HG03520 (cell line): ENCODE measurements around the gene CFAP45.

Experiments used
- ATAC-seq: cut with Tn5 transposase; IDR thresholded peaks from one replicate; pipeline ENCODE4 v1.9.1; 2021; ENCODE audit warnings: mild to moderate bottlenecking, moderate library complexity; ENCODE audit not compliant: unreplicated experiment

Gene CFAP45

DNA sequence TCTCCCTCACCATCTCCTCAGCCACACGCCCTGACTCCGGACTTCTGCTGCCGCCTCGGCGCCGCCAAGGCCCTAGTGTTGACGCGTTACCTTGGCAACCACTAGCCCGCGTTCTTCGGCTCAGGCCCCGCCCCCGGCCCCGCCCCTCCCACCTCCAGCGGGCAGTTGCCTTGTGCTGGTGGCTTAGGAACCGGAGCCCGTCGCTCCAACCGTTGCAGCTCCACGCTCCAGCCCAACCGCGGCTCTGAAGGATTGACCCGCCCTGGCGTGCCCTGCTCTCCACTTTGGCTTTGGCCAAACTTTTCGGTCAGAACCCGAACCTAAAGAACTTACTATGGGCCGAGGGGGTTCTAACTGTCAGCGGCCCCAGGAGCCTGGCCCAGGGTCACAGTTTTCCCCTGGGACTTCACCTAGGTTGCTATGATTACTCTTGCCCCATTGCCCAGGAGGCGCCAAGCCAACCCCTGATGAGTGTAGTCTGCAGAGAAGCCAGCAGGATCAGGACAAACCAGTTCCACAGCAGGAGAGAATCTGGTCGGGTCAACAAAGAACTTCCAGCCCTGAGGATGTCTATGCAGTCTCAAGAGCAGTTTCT, at the start of gene CFAP45:
TSS of gene CFAP45 (minus strand) at position 80 of the 595 bp plus-strand sequence. CDS start at position 13, 67 bp downstream.
- no peak for ATAC-seq

- no peak for ATAC-seq
These were observed 49.2 kb upstream of the CFAP45 start for GRCh38 chr1:159949123-159949522.

DNA sequence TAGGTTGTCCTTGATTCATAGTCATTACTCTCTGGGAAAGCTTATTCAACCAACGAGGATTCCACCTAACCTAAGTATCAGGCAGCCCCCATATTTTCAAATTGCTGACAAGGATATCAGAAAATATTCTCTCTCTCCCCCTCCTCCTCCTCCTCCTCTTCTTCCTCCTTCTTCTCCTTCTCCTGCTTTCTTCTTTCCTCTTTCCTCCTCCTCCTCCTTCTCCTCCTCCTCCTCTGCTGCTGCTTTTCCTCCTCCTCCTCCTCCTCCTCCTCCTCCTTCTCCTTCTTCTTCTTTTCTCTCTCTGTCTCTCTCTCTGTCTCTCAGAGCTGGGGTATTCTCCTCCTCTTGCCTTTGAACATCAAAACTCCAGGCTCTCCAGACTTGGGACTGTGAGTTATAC, 48.0 kb upstream of the CFAP45 start:
- ATAC-seq = no peak

DNA sequence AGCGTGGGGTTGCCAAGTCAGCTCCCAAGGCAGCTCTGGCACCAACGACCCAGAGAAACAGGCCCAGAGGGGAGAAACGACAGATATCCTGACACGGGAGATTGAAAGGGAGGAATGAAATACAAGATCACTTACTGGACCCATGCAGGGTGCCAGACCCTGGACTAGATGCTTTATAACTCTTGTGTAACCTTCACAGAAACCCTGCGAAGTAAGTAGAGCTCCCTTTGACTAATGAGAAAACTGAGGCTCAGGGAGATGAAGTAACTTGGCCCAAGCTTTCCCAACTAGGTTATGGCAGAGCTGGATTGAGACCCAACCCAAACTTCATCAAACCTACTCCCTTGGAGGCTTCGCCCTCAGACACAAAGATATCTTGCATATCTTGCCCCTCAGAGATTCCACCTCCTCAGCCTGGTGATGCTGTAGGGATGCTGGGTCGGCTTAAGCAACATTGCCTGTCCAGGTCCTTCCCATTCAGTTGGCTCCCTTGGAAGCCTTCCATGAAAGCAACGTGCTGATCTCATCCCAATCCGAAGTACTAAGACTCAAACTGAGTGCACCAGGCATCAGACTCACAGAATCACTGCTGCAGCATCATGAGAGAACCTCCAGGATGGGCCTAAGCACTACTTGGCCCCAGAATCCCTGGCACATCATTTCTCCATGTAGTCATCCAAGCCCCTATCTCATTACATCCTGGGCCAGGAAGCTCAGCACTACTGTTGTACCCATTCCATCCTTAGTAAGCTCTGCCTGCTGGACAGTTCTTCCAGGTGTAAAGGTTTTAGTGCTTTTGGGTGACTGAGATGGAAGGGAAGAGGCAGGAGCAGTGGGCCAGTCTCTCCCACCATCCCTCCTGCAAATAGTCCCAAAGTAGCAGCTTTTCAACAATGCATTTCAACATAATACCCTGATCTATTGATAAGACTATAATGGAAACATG, 46.5 kb upstream of the CFAP45 start:
- no peak for ATAC-seq

GRCh38 chr1:159945483-159946241, 45.7 kb upstream of the CFAP45 start, which contains the start of gene IGSF9:
Gene IGSF9 (minus strand): TSS chr1:159945613. CDS start chr1:159943454, 2,159 bp downstream.
- no peak for ATAC-seq

DNA sequence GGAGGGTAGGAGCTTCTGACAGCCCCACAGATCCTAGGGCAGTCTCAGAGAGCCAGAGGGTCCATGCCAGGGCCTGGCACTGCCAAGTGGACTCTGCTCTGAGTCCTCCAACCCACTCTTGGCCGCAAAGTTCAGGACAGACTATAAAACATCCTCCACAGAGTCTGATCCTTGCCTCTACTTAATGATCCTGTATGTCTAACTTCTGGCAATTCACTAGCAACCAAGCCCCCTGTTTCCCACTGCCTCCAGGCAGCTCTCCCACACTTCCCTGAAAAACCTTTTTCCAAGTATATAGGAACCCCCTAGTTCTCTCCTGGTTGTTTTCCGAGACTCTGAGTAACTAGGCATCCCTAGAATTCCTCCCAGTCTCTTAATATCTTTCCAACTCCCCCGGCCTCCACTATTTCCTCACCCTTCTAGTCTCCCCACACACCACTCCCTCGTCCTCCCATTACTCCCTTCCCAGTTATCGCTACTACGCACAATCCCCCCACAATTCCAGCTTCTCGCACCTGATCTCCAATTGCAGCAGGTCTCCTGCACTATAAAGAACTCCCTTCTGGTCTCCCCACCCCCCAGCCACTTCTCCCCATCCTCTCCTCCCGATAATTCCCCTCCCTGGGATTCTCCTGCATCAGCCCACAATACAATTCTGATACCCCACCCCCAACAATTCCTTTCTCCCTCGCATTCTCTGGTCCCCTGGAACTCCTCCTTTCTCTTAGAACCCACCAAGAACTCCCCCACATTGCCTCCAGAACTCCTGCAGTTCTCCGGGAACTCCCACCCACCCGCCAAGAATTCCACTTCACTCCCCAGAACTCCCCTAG, 44.9 kb upstream of the CFAP45 start:
- ATAC-seq = no peak

GRCh38 chr1:159943908-159944622, 44.1 kb upstream of the CFAP45 start:
- ATAC-seq = no peak

GRCh38 chr1:159943278-159943640, 43.3 kb upstream of the CFAP45 start:
- ATAC-seq = no peak

GRCh38 chr1:159942632-159943277, 42.8 kb upstream of the CFAP45 start:
- no peak for ATAC-seq

DNA sequence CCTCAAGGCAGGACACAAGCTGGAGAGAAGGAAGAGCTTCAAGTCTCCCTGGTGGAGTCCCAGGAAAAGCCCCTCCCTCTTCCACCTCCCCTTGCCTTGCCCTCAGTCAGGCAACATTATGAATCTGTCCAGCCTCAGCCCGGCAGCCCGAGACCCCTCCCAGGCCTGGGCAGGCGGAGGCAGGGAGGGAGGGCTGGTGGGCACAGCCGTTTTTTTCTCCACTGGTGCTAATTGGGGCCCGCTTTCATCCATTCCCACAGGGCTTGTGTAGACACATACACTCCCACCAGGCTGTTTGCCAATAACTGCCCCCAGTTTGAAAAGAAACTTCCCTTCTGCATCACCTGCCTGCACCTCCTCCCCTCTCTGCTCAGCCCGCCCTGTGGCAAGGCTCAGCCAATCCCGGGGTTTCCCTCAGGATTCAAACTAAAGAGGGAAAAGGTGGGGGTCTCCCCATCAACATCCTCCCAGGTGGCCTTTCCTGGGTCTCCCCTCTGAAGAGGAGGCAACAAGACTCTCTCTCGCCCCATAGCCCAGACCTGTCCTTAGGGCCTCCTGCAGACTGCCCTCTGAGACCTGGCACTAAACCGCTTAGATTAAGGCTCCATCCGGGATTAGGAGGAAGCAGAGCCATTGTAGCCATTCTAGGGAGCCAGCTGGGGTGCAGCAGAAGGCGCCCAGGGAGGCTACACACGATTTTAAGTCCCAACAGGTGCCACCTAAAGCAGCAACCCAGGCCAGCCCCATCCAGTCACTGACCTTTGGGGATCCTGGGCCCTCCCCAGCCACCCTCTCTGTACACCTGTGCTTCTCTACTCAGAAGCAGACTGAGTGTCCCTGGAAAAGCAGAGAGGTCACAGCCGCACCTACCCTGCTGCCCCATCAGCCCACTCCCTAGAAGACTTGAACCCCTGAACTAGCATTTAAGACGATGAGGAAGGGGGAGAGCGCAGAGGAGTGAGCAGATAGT, 41.9 kb upstream of the CFAP45 start:
- ATAC-seq = no peak

DNA sequence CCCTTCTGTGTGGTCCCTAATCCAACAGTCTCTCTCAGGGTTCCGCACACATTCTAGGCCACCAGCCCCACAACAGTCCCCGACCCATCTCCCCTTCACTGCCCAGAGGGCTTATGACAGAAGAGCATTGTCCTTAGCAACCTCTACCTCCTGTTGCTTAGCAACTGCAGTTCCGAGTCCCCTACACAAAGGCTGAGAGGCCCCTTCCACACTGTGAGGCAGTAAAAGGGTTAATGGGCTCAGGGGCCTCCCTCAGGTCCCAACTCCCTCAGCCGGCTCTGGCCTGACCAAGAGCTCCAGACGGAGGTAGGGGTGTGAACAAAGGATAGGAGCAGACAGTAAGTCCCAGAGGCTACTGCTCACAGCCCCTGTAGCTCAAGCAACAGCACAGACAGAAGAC, 41.2 kb upstream of the CFAP45 start:
- ATAC-seq = no peak

- ATAC-seq = no peak
These were observed 40.1 kb upstream of the CFAP45 start for GRCh38 chr1:159940006-159940620.

- no peak for ATAC-seq
These were observed 39.7 kb upstream of the CFAP45 start for GRCh38 chr1:159939678-159940002.

- no peak for ATAC-seq
These were observed 39.1 kb upstream of the CFAP45 start for GRCh38 chr1:159938905-159939677.

- no peak for ATAC-seq
These were observed 38.4 kb upstream of the CFAP45 start for GRCh38 chr1:159938211-159938852.

GRCh38 chr1:159937054-159937750, 37.2 kb upstream of the CFAP45 start:
- no peak for ATAC-seq
